Glutamatergic neuron (in vitro differentiated cells): ENCODE results near the gene OPN1MW2. TPM values are rescaled to one million over a fixed set of nuclear protein-coding genes. Genes with fewer than 3 reads are reported as not detected.

Source experiments
- total RNA-seq: library from RNA; stranded (reverse); fragmentation: NEBNext Ultra II Directional; extraction: Animal tissue kit (Norgen Biotek cat#: 25700); gene quantifications from one replicate; pipeline ENCODE4 v1.2.1, GENCODE V29; 2021; ENCODE audit not compliant: unreplicated experiment

OPN1MW2 gene
- total RNA-seq, 1 donor from 2014 or later, result not detected

Other genes with a start within 250 kb of the OPN1MW2 start
- 84.0 TPM for gene HCFC1, start 247.9 kb upstream of the OPN1MW2 start, total RNA-seq
- 6.7 TPM for gene TMEM187, start 247.0 kb upstream of the OPN1MW2 start, total RNA-seq
- 60.3 TPM for gene IRAK1, start 199.9 kb upstream of the OPN1MW2 start, total RNA-seq
- 60.0 TPM for gene MECP2, start 122.0 kb upstream of the OPN1MW2 start, total RNA-seq
- 2.6 TPM for gene OPN1LW, start 75.5 kb upstream of the OPN1MW2 start, total RNA-seq
- gene OPN1MW, start 37.2 kb upstream of the OPN1MW2 start, total RNA-seq, result 1.2 TPM
- not detected for gene OPN1MW3, start 37.8 kb downstream of the OPN1MW2 start, total RNA-seq
- not detected for gene TEX28, start 75.4 kb downstream of the OPN1MW2 start, total RNA-seq
- not detected for gene TKTL1, start 76.0 kb downstream of the OPN1MW2 start, total RNA-seq
- gene FLNA, start 154.9 kb downstream of the OPN1MW2 start, total RNA-seq, result 499 TPM
- gene EMD, start 159.5 kb downstream of the OPN1MW2 start, total RNA-seq, result 56.8 TPM
- gene RPL10, start 178.6 kb downstream of the OPN1MW2 start, total RNA-seq, result 1,779 TPM
- 15.8 TPM for gene DNASE1L1, start 189.5 kb downstream of the OPN1MW2 start, total RNA-seq
- gene TAFAZZIN, start 191.8 kb downstream of the OPN1MW2 start, total RNA-seq, result 40.9 TPM
- 133 TPM for gene ATP6AP1, start 208.9 kb downstream of the OPN1MW2 start, total RNA-seq
- 730 TPM for gene GDI1, start 217.4 kb downstream of the OPN1MW2 start, total RNA-seq
- 125 TPM for gene FAM50A, start 224.4 kb downstream of the OPN1MW2 start, total RNA-seq
- gene PLXNA3, start 238.5 kb downstream of the OPN1MW2 start, total RNA-seq, result 458 TPM